ENCODE data around the gene GPR146. TPM values are rescaled to one million over a fixed set of nuclear protein-coding genes. Genes with fewer than 3 reads are reported as not detected.

Gene GPR146
- total RNA-seq, 3 donors from 2014 or later: 24.1 to 56.8 (median 43.6) TPM

GRCh38 chr7:1014681-1015080 lies 29.7 kb upstream of the GPR146 start:
- H3K9me3 ChIP-seq: no peaks in the 10 kb centered on the region
- DNase-seq (ENCODE audit: low spot score in 2 of 2): no peak
- no peak overlapping the region for H3K27ac ChIP-seq
- no peaks in the 10 kb centered on the region for H3K4me1 ChIP-seq
- no peak overlapping the region for H3K4me3 ChIP-seq
- H3K27me3 ChIP-seq: no peaks in the 10 kb centered on the region
- intact Hi-C loops (cut with DNase I; ENCODE audit: low total_unique reads): no loop called here
- no peaks in the 10 kb centered on the region for H3K36me3 ChIP-seq
- TF ChIP-seq POLR2AphosphoS5 (IDR thresholded peaks at IDR 0.05) (no peak), POLR2A (IDR thresholded peaks at IDR 0.05) (no peak)
- TF ChIP-seq, protein P1, sequence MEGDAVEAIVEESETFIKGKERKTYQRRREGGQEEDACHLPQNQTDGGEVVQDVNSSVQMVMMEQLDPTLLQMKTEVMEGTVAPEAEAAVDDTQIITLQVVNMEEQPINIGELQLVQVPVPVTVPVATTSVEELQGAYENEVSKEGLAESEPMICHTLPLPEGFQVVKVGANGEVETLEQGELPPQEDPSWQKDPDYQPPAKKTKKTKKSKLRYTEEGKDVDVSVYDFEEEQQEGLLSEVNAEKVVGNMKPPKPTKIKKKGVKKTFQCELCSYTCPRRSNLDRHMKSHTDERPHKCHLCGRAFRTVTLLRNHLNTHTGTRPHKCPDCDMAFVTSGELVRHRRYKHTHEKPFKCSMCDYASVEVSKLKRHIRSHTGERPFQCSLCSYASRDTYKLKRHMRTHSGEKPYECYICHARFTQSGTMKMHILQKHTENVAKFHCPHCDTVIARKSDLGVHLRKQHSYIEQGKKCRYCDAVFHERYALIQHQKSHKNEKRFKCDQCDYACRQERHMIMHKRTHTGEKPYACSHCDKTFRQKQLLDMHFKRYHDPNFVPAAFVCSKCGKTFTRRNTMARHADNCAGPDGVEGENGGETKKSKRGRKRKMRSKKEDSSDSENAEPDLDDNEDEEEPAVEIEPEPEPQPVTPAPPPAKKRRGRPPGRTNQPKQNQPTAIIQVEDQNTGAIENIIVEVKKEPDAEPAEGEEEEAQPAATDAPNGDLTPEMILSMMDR (IDR thresholded peaks at IDR 0.05): no peak

- Histone ChIP-seq H3K27ac (no peak overlapping the region), H3K4me3 (no peak overlapping the region), H3K4me1 (no peaks in the 10 kb centered on the region), H3K27me3 (no peaks in the 10 kb centered on the region), H3K9me3 (no peaks in the 10 kb centered on the region), H3K36me3 (no peaks in the 10 kb centered on the region)
- intact Hi-C loops (cut with DNase I; ENCODE audit: low total_unique reads): no loop called here
- TF ChIP-seq POLR2AphosphoS5 (IDR thresholded peaks at IDR 0.05): no peak
- TF ChIP-seq, protein P1 (IDR thresholded peaks at IDR 0.05): no peak
- TF ChIP-seq POLR2A (IDR thresholded peaks at IDR 0.05): no peak
- DNase-seq (ENCODE audit: low spot score in 2 of 2): no peak
Observed at GRCh38 chr7:1015196-1016121, 28.9 kb upstream of the GPR146 start.

DNA sequence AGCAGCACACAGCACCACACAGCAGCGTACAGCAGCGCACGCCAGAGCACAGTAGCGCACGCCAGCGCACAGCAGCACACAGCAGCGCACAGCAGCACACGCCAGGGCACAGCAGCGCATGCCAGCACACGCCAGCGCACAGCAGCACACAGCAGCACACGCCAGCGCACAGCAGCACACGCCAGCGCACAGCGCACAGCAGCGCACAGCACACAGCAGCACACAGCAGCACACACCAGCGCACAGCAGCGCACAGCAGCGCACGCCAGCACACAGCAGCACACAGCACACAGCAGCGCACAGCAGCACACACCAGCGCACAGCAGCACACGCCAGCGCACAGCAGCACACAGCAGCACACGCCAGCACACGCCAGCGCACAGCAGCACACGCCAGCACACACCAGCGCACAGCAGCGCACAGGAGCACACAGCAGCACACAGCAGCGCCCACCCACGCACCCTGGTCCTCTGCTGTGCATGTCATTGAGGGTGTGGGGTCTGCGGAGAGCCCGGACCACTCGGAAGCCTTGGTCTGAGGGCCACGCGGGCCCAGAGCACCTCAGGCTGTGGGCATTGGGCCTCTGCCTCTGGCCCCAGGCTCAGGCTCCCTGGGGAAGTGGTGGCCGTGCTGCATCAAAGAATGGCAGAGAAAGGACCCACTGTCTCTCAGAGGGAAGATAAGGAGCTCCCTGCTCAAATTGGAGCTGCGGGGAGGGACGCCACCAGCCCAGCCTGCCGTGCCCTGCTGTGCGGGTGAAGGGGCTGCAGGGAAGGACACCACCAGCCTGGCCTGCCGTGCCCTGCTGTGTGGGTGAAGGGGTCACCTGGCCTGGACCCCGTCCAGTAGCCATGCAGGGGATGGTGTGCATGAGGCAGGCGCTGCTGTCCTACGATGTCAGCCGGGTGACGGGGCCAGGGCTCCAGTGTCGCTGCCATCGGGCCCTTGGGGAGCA lies 27.5 kb upstream of the GPR146 start:
- TF ChIP-seq POLR2A (IDR thresholded peaks at IDR 0.05) (no peak), POLR2AphosphoS5 (IDR thresholded peaks at IDR 0.05) (no peak)
- TF ChIP-seq, protein P1 (IDR thresholded peaks at IDR 0.05): no peak
- no peak overlapping the region for H3K4me3 ChIP-seq

GRCh38 chr7:1017586-1018333 lies 26.6 kb upstream of the GPR146 start:
- Histone ChIP-seq H3K27ac (no peak overlapping the region), H3K27me3 (no peaks in the 10 kb centered on the region), H3K36me3 (no peaks in the 10 kb centered on the region), H3K9me3 (no peaks in the 10 kb centered on the region), H3K4me1 (no peaks in the 10 kb centered on the region), H3K4me3 (no peak overlapping the region)
- intact Hi-C loops (cut with DNase I; ENCODE audit: low total_unique reads): no loop called here
- DNase-seq (ENCODE audit: low spot score in 2 of 2): no peak
- no peak for TF ChIP-seq POLR2AphosphoS5 (IDR thresholded peaks at IDR 0.05)
- TF ChIP-seq, protein P1 (IDR thresholded peaks at IDR 0.05): no peak

More for the DNA sequence above, 27.5 kb upstream of the GPR146 start:
- DNase-seq (ENCODE audit: low spot score in 2 of 2): no peak
- no peaks in the 10 kb centered on the region for H3K27me3 ChIP-seq
- H3K27ac ChIP-seq: no peak overlapping the region
- no peaks in the 10 kb centered on the region for H3K4me1 ChIP-seq
- intact Hi-C loops (cut with DNase I; ENCODE audit: low total_unique reads): no loop called here
- no peaks in the 10 kb centered on the region for H3K36me3 ChIP-seq
- H3K9me3 ChIP-seq: no peaks in the 10 kb centered on the region
